Erythroblast (primary cell): ENCODE measurements around the gene DOHH.

Experiments
- DNase-seq, 2 experiments: peaks; one replicate each; lab custom pipeline; 2025; lab: John Stamatoyannopoulos, UW
- GATA1 ChIP-seq: IDR thresholded peaks from 2 replicates; pipeline ENCODE4 v1.6.1; 2011; ENCODE audit warnings: low read depth, mild to moderate bottlenecking, control low read depth, low read length, moderate library complexity
- POLR2A ChIP-seq: IDR thresholded peaks from 2 replicates; pipeline ENCODE4 v1.6.1; 2011; ENCODE audit warnings: mild to moderate bottlenecking, low read length

Gene DOHH

GRCh38 chr19:3464587-3465235, 35.8 kb downstream of the DOHH start:
- no peak for DNase-seq
- TF ChIP-seq GATA1 (no peak), POLR2A (no peak)

- TF ChIP-seq POLR2A (no peak), GATA1 (no peak)
- no peak for DNase-seq
Observed at GRCh38 chr19:3463714-3464586, 36.5 kb downstream of the DOHH start.

- TF ChIP-seq POLR2A (no peak), GATA1 (no peak)
Observed at GRCh38 chr19:3462991-3463713, 37.3 kb downstream of the DOHH start.

GRCh38 chr19:3459965-3460582, 40.4 kb downstream of the DOHH start:
- TF ChIP-seq GATA1 = no peak
- TF ChIP-seq POLR2A = no peak

More at GRCh38 chr19:3462991-3463713, 37.3 kb downstream of the DOHH start:
- DNase-seq = no peak

GRCh38 chr19:3459089-3459881, 41.2 kb downstream of the DOHH start:
- DNase-seq = peak; percentile 58 to 64

More at GRCh38 chr19:3459965-3460582, 40.4 kb downstream of the DOHH start:
- DNase-seq = no peak

GRCh38 chr19:3458229-3459088, 42.0 kb downstream of the DOHH start:
- no peak for DNase-seq
- no peak for TF ChIP-seq GATA1
- TF ChIP-seq POLR2A = no peak

More at GRCh38 chr19:3459089-3459881, 41.2 kb downstream of the DOHH start:
- TF ChIP-seq POLR2A = no peak
- no peak for TF ChIP-seq GATA1

GRCh38 chr19:3457528-3458228, 42.8 kb downstream of the DOHH start:
- TF ChIP-seq POLR2A = no peak
- no peak for TF ChIP-seq GATA1
- no peak for DNase-seq

GRCh38 chr19:3456925-3457527, 43.4 kb downstream of the DOHH start:
- TF ChIP-seq GATA1 = no peak
- TF ChIP-seq POLR2A = no peak
- DNase-seq = no peak

- DNase-seq = no peak
- no peak for TF ChIP-seq GATA1
- no peak for TF ChIP-seq POLR2A
Observed at GRCh38 chr19:3455960-3456601, 44.4 kb downstream of the DOHH start.

GRCh38 chr19:3455393-3455955, 45.0 kb downstream of the DOHH start:
- no peak for DNase-seq
- TF ChIP-seq POLR2A (no peak), GATA1 (no peak)
